Panc1 (cell line): Measurements from ENCODE around the gene FAM107B.

Source experiments
- POLR2AphosphoS5 ChIP-seq: IDR thresholded peaks from 2 replicates; pipeline ENCODE4 v1.6.1; 2012; ENCODE audit warnings: mild to moderate bottlenecking, low read depth, low read length, moderate library complexity
- SIN3A ChIP-seq: IDR thresholded peaks from 2 replicates; pipeline ENCODE4 v1.6.1; 2012; ENCODE audit warnings: low read depth, mild to moderate bottlenecking, low read length, moderate library complexity, borderline replicate concordance; ENCODE audit not compliant: insufficient read depth
- TF ChIP-seq, protein P1 (sequence below): fragments of 450-650 bp; IDR thresholded peaks from 2 replicates; pipeline ENCODE4 v1.5.1; 2017; ENCODE audit warnings: mild to moderate bottlenecking
- TF ChIP-seq, protein P2 (sequence below), 2 experiments: IDR thresholded peaks; 2 replicates each; pipeline ENCODE4 v1.6.1; 2011 to 2012; ENCODE audit warnings: low read depth in 2 of 2, control low read depth in 1 of 2, low read length in 1 of 2, mild to moderate bottlenecking in 1 of 2, moderate library complexity in 1 of 2; ENCODE audit not compliant: insufficient read depth in 1 of 2

DNA sequence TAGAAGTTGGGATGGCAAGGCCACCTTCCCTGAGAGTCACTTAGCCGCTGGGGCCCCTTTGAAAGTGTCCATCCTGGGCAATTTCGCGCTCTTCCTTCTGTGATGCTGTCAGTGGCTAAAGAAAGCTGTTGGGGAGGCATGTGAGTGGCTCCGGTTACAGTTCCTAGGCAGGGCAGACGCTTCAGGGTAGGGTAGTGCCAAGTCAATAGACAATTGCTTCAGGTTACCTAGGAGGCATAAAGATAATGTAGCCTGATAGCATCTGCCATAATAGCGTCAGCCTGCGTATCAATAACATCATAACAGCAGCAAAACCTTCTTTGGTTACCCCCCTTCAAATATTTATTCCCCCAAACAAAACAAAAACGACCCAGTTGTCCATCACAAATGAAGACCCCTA is at the start of gene FAM107B:
- TF ChIP-seq, protein P1, sequence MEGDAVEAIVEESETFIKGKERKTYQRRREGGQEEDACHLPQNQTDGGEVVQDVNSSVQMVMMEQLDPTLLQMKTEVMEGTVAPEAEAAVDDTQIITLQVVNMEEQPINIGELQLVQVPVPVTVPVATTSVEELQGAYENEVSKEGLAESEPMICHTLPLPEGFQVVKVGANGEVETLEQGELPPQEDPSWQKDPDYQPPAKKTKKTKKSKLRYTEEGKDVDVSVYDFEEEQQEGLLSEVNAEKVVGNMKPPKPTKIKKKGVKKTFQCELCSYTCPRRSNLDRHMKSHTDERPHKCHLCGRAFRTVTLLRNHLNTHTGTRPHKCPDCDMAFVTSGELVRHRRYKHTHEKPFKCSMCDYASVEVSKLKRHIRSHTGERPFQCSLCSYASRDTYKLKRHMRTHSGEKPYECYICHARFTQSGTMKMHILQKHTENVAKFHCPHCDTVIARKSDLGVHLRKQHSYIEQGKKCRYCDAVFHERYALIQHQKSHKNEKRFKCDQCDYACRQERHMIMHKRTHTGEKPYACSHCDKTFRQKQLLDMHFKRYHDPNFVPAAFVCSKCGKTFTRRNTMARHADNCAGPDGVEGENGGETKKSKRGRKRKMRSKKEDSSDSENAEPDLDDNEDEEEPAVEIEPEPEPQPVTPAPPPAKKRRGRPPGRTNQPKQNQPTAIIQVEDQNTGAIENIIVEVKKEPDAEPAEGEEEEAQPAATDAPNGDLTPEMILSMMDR: no peak
- TF ChIP-seq SIN3A (no peak), POLR2AphosphoS5 (no peak)
- TF ChIP-seq, protein P2, sequence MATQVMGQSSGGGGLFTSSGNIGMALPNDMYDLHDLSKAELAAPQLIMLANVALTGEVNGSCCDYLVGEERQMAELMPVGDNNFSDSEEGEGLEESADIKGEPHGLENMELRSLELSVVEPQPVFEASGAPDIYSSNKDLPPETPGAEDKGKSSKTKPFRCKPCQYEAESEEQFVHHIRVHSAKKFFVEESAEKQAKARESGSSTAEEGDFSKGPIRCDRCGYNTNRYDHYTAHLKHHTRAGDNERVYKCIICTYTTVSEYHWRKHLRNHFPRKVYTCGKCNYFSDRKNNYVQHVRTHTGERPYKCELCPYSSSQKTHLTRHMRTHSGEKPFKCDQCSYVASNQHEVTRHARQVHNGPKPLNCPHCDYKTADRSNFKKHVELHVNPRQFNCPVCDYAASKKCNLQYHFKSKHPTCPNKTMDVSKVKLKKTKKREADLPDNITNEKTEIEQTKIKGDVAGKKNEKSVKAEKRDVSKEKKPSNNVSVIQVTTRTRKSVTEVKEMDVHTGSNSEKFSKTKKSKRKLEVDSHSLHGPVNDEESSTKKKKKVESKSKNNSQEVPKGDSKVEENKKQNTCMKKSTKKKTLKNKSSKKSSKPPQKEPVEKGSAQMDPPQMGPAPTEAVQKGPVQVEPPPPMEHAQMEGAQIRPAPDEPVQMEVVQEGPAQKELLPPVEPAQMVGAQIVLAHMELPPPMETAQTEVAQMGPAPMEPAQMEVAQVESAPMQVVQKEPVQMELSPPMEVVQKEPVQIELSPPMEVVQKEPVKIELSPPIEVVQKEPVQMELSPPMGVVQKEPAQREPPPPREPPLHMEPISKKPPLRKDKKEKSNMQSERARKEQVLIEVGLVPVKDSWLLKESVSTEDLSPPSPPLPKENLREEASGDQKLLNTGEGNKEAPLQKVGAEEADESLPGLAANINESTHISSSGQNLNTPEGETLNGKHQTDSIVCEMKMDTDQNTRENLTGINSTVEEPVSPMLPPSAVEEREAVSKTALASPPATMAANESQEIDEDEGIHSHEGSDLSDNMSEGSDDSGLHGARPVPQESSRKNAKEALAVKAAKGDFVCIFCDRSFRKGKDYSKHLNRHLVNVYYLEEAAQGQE (IDR thresholded peaks at IDR 0.05; ENCODE audit: insufficient read depth in 1 of 2, low read depth in 2 of 2, low read length in 1 of 2): no peak
